B cell (primary cell): ENCODE data around the gene ZNF366.

Source experiments
- CTCF ChIP-seq: fragments of 200-600 bp; IDR thresholded peaks from one replicate; pipeline ENCODE4 v1.8.0; 2022; ENCODE audit warnings: antibody characterized with exemption, mild to moderate bottlenecking
- EZH2 ChIP-seq: IDR thresholded peaks from 2 replicates; pipeline ENCODE4 v1.6.1; 2012; ENCODE audit warnings: borderline replicate concordance, low read depth, mild to moderate bottlenecking, moderate library complexity, low read length; ENCODE audit not compliant: insufficient read depth, poor library complexity, severe bottlenecking

GRCh38 chr5:72539726-72540125 lies 32.5 kb upstream of the ZNF366 start:
- TF ChIP-seq EZH2 (no peak), CTCF (no peak)
